Mesenteric fat pad (tissue), 1 donor: ENCODE results near the gene LRRTM4. TPM values are rescaled to one million over a fixed set of nuclear protein-coding genes. Genes with fewer than 3 reads are reported as not detected.

Experiments
- DNase-seq: peaks from one replicate; pipeline ENCODE4 v3.0.0-alpha.2; 2020; ENCODE audit warnings: low spot score
- total RNA-seq: library from RNA; stranded (reverse); fragmentation: NEBNext Ultra II Directional; extraction: Animal tissue kit (Norgen Biotek cat#: 25700); gene quantifications from one replicate; pipeline ENCODE4 v1.2.1, GENCODE V29; 2021
- donor health status: DM: yes; HTN: yes; CAD: no.

The LRRTM4 gene
- total RNA-seq, 1 donor from 2014 or later: 0.55 TPM

DNA sequence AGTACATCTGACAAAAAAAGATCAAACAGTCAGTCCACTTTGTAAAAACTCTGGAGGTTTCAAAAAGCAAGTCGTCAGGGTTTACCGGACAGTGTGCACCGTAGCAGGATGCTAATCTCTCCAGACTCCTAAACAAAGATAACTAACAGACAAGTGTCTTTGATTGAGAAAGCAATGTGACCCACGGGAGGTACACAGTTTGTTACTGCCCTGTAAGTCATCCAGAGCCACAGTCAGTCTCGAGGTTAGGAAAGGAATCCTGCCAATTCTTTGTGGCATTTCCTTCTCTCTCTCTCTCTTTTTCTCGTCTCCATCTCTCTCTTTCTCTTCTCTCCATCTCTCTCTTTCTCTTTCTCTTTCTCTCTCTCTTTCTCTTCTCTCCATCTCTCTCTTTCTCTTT, 42.8 kb downstream of the LRRTM4 start:
- no peak for DNase-seq

DNA sequence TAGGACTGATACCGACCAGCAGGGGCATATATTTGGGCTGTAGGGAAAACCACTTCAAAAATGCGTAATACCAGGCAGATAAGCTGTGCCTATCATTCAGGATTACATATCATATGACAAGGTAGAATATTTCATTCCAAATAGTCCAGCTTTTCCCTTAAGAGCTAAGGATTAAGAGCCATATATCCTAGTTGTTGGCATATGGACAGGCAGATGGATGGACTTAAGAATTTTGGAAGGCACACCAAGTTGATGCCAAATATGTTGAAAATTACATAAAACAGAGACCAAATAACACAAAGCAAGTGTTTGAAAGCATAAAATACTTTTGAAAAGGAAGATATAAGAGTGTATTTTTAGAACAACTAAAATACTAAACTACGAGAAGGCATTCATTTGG, 52.1 kb downstream of the LRRTM4 start:
- DNase-seq: no peak

DNA sequence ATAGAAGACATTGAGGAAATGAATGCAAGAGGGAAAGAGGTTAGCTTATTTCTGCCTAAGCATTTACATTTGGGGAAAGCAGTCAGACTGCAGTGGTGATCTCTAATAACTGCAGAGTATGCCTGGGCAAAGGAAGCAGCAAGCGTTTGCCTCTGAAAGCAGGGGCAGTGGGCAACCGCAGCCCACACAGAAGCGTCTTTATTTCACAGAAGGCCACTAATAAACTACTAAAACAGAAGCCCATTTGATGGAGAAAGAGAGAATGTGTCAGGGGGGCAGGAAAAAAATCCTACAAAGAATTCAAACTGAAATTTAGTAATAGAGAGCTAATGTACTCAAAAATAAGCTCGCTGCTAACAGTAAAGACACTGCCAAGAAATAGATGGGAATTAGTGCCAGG, 53.1 kb downstream of the LRRTM4 start:
- DNase-seq: no peak

DNA sequence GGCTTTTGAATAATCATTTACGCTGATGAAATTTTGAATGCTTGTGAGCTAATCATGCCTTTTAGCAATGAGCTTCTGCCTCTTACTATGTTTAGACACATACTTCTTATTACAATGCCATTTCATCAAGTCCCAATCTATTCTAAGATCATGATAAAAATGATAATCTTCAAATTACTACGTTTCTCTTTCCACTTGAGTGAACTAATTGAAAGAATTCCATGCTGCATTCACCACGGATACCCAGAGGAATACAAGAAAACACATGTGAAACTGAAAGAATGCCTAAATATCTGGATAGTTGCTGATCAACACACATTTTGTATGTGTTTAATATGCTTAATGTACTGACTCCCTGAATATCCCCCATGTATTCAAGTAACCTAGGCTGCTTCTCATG, 62.3 kb downstream of the LRRTM4 start:
- no peak for DNase-seq

DNA sequence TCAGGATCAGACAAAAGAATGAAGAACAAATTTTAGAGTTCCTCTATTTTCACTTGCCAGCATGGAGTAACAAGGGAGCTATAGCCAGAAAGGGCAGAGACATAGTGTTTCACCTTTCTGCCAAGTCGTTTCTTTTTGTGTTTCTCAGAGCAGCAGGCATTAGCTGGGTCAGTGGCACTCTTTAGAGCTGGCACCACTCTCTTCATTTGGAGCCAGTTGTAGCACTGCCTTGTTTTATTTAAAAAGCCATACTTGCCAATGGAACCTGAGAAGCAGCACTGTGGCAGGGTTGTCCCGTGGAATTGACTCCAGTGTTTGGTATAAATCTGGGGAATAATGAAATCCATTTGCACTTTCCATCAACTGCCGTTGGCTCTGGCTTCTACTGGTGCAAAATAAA, 64.0 kb downstream of the LRRTM4 start:
- no peak for DNase-seq

DNA sequence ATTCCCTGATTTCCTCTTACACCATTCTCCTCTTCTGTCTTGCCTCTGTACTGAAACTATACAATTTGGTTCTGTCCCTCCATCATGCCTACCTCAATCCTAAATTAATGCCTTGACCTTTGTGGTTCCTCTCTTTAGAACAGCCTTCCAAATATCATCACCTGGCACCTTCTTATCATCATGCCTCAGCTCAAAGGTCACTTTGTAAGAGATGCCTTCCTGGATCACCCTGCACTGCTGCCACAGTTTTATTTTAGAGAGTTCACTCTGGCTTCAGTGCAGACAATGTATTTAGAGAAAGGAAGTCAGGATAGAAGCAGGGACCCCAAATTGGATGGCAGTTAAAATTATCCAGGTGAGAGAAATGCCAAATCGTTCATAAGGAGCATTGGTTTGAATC, 64.5 kb downstream of the LRRTM4 start:
- no peak for DNase-seq

DNA sequence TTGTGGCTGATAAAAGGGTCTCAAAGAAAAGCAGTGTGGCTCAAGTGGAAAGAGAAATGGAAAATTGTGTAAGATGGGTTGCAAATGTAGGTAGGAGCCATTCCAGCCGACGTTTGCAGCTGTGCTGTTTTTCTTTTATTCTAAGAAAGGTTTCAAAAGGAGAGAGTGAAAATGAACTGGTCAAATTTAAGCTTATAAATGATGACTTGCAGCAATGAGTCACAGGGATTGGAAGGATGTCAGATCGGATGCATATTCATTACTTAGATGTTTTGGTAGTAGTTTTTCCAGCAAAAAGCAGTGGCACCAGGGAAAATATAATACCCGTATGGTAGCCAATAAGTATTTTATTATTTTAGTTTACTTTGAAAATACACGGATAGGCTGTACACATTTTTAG, 79.1 kb downstream of the LRRTM4 start:
- DNase-seq: no peak

DNA sequence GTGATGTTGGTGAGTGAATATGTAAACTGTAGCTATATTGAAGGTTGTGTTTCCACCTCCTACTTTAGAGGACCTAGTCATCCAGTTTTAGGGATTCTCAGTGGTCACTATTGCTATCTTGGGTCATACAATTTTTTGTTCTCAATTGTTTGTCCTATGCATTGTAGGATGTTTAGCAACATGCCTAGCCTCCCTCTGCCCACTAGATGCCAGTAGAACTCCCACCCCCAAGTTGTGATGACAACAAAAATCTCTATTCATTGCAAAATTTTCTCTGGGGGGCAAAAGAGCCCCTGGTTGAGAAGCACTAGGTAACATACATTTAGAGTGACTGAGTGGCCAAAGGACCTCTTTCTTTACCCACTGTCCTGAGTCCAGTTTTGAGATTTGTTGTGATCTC, 87.3 kb downstream of the LRRTM4 start:
- no peak for DNase-seq

DNA sequence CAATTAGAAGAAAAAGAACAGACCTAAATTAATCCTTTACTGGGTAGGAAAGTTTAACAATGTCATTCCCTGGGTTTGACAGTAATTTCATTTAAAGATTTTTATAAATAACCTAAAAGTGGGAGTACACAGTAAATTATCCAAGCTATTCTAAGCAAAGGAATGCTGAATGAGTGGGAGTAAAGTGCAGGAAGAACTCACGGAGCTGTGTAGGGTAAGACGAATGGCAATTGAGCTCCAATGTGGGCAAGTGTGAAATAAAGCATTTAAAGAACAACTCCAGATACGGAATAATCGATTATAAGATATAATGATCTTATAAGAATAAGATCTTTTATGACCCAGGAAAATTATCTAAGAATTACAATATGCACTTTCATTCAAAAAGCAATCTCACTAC, 93.2 kb downstream of the LRRTM4 start:
- no peak for DNase-seq

DNA sequence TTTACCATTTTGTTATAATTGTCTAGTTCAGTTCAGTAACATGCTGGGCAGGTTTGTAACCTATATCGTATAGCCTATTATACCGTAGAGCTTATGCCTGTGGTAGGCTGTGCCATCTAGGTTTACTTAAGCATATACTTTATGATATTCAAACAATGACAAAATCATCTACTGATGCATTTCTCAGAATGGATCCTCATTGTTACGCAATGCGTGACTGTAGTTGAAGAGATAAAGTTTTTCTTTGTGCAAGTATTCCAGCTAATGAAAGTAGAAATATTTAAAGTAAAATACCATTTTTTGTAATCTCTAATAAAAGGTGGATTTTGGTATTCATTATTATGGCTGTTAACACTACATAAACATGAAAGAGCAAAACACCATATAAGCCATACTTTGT, 100.2 kb downstream of the LRRTM4 start:
- DNase-seq: no peak

DNA sequence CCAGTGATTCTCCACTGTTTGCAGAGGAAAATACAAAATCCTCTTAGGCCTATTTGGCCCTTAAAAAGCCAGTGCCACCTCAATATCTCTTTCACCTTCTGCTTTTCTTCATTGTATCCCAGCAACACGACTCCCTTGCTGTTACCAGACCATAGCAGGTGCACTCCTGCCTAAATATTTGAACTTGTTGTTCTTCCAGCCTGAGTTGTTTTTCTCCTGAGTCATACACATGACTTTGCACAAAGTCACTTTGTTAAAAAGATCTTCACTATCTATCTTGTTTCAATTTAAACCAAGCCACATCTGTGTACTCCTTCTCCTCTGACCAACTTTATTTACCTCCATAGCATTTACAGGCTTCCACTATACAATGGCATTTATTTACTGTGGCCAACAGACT, 103.6 kb downstream of the LRRTM4 start:
- no peak for DNase-seq

DNA sequence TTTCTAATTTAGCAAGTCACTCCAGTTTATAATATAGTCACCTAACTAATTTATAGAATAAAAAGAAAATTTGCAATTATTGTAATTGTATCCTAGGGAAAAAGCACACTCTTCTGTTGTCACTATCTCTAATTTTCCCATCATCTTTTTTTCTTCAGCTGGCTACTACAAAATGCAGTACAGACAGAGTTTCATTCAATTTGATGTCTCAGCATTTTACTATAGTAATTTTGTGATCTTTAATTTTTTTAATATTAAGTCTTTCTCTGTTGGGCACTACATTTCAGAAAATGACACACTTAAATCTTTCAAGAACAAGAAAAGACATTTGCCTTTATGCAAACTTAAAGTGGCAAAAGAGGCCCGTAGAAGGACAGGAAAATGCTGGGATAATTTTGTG, 118.0 kb downstream of the LRRTM4 start:
- no peak for DNase-seq

DNA sequence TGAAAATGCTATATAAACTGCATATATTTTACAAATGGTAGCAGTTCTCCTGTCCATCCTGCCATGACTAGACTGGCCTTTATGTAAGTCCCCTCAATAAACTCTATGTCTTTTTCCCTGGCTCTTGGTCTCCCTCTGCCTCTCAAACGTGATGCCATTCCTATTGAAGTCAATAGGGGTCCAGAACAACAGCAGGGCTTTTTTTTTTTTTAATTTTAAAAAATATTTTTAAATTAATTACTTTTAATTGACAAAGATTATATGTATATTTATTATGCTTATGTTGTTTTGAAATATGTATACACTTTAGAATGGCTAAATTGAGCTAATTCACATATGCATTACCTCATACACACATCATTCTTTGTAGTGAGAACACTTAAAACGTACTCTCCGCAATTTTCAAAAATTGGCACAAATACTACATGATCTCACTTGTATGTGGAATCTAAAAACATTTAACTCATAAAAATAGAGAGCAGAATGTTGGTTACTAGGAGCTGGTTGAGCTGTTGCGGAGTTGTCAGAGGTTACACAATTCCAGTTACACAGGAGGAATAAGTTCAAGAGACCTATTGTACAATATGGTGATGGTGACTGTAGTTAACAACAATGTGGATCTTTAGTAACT, 123.1 kb downstream of the LRRTM4 start:
- no peak for DNase-seq

DNA sequence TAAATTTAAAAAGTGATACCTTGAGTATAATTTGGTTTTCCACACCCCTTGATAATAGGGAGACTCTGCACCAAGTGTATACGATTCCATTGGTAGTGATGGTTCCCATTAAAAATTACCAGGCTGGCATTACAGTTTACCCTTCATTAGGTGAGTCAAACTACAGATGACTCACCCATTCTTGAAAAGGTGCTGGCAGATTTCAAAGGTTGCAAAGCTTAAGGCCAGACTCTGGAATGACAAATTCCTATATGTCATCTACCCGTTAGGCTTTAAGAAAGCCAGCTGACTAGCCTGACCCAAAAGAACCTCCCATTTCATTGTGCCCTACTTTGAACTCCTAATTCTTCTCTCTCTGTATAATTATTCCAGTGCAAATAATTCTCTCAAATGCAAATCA, 124.4 kb downstream of the LRRTM4 start:
- DNase-seq: no peak

DNA sequence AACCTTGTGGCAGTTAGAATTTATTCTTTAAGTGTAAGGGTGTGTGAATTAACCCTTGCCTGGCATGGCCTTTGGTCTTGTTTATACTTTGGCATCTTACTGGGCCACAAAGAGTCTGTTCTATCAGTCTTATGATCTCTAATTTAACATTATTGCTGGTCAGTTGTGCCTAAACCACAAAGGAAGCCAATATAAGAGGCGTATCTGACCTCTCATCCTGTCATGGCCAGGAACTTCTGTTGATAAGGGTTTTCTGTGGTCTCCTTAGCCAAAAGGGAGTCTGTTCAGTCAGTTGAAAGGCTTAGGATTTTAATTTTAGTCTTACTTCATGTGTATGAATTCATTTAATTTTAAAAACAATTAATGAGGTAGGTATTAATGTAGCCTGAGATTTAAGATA, 127.2 kb downstream of the LRRTM4 start:
- DNase-seq: no peak

DNA sequence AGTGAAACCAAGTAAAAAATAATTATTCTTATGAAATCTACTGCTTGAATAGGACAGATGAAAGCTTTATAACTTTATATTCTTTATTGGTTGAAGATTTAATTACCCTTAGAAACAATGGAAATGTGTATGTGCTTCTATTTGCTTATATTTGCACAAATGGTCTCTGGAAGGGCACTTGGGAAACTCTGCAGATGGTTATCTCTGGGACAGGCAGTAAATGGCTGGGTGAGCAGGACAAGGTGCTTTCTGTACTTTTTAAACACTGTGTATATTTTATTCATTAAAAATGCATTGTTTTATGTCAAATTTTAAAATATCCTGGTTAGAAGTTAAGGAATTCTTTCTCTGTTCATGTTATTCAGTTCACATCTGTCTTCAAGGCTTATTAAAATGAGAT, 131.1 kb downstream of the LRRTM4 start:
- DNase-seq: no peak

DNA sequence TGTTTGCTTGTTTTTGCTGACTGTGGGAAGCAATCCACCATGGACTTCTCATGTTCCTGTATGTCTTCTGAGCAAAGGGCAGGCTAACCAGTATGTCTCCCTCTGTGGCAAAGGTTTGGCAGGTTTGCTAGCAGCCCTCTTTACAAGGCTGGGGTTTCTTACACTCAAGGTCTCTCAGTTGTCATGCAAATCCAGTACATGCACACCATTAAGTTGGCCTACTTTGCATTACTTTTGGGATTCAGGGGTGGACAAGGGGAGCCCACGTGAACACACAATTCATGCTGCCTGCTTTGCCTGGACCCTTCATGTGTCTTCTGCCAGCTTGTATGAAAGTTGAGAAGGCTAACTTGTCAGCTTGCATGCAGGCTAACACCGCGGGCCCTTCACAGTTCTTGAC, 134.9 kb downstream of the LRRTM4 start:
- DNase-seq: no peak

DNA sequence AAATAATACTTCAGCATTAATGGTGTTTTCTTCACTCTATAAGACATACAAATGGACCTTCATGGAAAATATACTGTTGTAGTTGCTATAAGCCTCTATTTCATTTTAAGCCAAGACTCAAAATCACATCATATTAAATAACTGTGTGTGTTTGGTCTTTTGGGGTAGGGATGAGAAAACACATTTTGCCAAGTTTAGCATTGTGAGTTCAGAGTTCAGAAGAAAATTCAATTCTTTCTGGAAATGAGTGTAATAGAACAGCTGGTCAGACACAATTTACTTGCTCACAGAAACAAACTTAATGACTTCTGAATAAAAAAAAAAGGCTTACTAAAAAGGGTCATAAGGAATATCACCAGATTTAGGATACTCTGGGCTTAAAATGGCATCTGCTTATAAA, 149.5 kb downstream of the LRRTM4 start:
- no peak for DNase-seq

DNA sequence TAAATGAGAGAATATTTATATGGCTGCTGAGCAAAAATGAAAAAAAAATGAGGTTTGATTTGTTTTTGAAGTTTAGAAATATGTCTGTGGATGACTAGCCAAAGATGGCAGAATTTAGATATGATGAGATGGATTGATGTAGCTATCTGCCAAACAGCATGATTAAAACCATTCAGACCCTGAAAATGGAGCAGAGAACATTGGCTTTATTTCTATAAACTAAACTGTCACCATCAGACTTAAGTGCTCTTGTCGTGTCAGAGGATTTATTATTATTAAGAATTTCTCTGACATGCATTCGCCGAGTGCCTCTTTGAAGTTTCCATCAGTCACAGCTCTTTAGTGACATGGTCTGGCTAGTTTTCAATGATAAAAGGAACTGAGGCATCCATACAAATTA, 151.7 kb downstream of the LRRTM4 start:
- no peak for DNase-seq

DNA sequence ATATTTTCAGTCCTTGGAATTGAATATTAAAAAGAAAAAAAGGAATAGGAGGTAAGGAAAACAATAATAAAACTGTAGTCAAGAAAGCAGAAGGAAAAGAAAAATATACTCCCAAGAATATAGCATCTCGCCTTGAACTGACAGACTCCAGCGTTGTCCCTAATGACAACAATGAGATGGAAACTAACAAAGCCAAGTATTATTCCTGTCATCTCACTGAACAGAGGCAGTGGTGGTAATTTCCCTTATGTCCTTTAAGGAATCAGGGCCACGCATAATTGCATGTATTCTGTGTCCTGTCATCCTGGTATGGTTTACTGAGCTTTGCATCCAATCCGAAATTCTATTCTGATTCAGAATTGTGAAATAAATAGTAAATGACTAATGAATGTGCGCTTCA, 158.9 kb downstream of the LRRTM4 start:
- DNase-seq: no peak

DNA sequence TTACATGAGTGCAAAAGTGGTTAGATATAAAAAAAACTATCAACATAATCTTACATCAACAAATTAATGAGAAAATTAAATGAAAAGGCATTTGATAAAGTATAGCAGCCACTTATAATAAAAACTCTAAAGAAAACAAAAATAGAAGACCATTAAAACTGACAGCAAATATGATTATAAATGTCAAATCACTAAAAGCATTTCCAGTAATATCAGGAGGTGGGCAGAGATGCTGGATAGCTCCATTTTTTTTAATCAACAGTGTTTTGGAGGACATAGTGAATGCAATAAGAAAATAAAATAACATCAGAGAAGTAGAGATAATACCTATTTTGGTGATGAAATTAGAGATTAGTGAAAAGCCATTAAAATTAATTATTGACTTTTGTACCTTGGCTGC, 173.4 kb downstream of the LRRTM4 start:
- DNase-seq: no peak

DNA sequence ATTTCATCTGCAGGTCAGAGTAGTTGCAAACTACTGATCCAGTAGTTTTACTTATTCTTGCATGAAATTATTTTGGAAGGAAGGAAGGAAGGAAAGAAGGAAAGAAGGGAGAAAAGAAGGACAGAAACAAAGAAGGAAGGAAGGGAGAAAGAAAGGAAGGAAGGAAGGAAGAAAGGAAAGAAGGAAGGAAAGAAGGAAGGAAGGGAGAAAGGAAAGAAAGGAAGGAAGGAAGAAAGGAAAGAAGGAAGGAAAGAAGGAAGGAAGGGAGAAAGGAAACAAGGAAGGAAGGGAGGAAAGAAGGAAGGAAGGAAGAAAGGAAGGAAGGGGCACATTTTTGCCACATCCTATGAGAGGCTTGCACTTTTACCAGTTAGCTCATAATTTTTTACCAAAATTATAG, 186.2 kb downstream of the LRRTM4 start:
- no peak for DNase-seq

DNA sequence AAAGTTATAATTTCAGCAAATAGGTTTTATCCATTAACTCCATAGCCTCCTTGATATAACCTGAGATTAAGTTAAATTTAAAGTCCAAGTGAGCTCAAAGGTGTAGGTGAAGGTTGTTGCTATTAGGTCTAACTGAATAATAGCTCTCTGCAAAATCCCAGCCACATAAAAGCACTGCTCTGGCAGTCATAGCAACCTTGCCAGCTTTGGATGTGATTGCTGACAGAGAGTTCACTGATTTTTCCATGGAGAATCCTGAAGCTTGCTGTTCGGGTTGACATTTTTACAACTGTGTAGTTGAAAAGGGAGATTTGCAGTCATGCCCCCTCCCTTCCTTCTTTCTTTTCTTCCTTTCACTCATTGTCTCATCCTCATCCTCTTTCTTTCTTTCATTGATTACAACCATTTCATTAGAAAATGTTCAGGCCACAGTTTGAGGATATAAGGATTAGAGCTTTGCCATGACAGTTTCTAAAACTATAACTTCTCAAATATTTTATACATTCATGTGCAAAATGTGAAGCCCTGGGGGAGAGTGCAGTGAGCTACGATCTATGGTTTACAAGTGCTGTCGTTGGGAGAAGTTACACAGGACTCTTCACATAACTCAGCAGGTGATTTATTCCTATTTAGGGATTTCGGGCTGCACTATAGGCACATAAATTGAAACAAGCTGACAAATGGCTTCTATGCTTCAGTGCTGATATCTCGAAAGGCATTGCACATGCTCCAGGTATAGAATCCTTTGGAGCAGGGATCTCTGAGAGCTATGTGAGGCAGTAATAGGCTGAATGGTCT, 193.8 kb downstream of the LRRTM4 start:
- DNase-seq: no peak
